Endothelial cell of umbilical vein (primary cell): ENCODE measurements around the gene WWC1. TPM values are rescaled to one million over a fixed set of nuclear protein-coding genes. Genes with fewer than 3 reads are reported as not detected.

Source experiments
- BruUV-seq: library from RNA; stranded (reverse); fragments of 400-500 nt; replicated peaks from 2 replicates; lab custom pipeline; 2021; lab: Mats Ljungman, UMichigan
- CTCF ChIA-PET: fragments of 300-600, 350-600 bp; sonication (Branson Sonifier 250); formaldehyde crosslinking; loops from one replicate; lab custom pipeline; 2021; ENCODE audit warnings: antibody characterized with exemption, inconsistent platforms; lab: Charles Lee
- POLR2A ChIA-PET: fragments of 300-600, 350-600 bp; sonication (Branson Sonifier 250); formaldehyde crosslinking; loops from one replicate; lab custom pipeline; 2021; ENCODE audit warnings: antibody characterized with exemption, inconsistent platforms; lab: Charles Lee
- DNase-seq: peaks from one replicate; pipeline ENCODE4 v3.0.0-alpha.2; 2011; ENCODE audit warnings: low read depth, low spot score
- FAIRE-seq: peaks from 2 replicates; lab custom pipeline; 2011; peaks lifted over from hg19 to GRCh38; lab: Jason Lieb, UNC
- H2AFZ ChIP-seq: 2 replicates; pipeline ENCODE4 v1.6.0; 2012; ENCODE audit warnings: low read depth, low read length, control low read depth, inconsistent platforms
- H3K27ac ChIP-seq: 2 replicates; pipeline ENCODE4 v1.5.1; 2011; ENCODE audit warnings: low read depth, mild to moderate bottlenecking, control low read depth, low read length, moderate library complexity; ENCODE audit not compliant: insufficient read depth
- H3K27me3 ChIP-seq, 2 experiments: 2 replicates each; pipeline versions ENCODE4 v1.6.0 to v1.6.1; 2011; ENCODE audit warnings: low read length in 2 of 2, mixed read lengths in 1 of 2; ENCODE audit not compliant: control insufficient read depth in 2 of 2, insufficient read depth in 2 of 2
- H3K36me3 ChIP-seq, 2 experiments: 2 replicates in 1 of 2; 3 replicates in 1 of 2; pipeline ENCODE4 v1.5.1; 2011; ENCODE audit warnings: low read length in 2 of 2, mild to moderate bottlenecking in 1 of 2, moderate library complexity in 1 of 2; ENCODE audit not compliant: control insufficient read depth in 2 of 2, insufficient read depth in 2 of 2; ENCODE audit errors: extremely low read depth in 1 of 2
- H3K4me1 ChIP-seq: 3 replicates; pipeline ENCODE4 v1.5.1; 2011; ENCODE audit warnings: mild to moderate bottlenecking, low read length; ENCODE audit not compliant: control insufficient read depth, insufficient read depth; ENCODE audit errors: extremely low read depth
- H3K4me2 ChIP-seq: 2 replicates; pipeline ENCODE4 v1.6.1; 2011; ENCODE audit warnings: low read length, control low read depth, mixed read lengths; ENCODE audit not compliant: insufficient read depth
- H3K4me3 ChIP-seq, 3 experiments: fragments of 200-600 bp in 1 of 3; sonication (generic), shearing (Covaris generic) in 1 of 3; replicated peaks in 1 of 3; 2 replicates each; pipeline ENCODE4 v1.5.1; 2011 to 2016; ENCODE audit warnings: control low read depth in 3 of 3, low read length in 3 of 3, mild to moderate bottlenecking in 2 of 3, inconsistent platforms in 1 of 3, low read depth in 1 of 3, moderate library complexity in 1 of 3; ENCODE audit not compliant: insufficient read depth in 1 of 3
- H3K79me2 ChIP-seq: 2 replicates; pipeline ENCODE4 v1.6.0; 2012; ENCODE audit warnings: low read length, inconsistent platforms; ENCODE audit not compliant: control insufficient read depth, insufficient read depth
- H3K9ac ChIP-seq: replicated peaks from 2 replicates; pipeline ENCODE3; 2011; ENCODE audit warnings: low read length, control low read depth; ENCODE audit not compliant: insufficient read depth; ENCODE audit errors: extremely low read depth
- H3K9me1 ChIP-seq: replicated peaks from 3 replicates; pipeline ENCODE4 v1.6.0; 2011; ENCODE audit warnings: mild to moderate bottlenecking, low read length; ENCODE audit not compliant: control insufficient read depth, insufficient read depth; ENCODE audit errors: extremely low read depth
- H3K9me3 ChIP-seq: replicated peaks from 2 replicates; pipeline ENCODE4 v1.5.1; 2012; ENCODE audit warnings: low read length, inconsistent platforms; ENCODE audit not compliant: control insufficient read depth, insufficient read depth
- H4K20me1 ChIP-seq: replicated peaks from 2 replicates; pipeline ENCODE3; 2011; ENCODE audit warnings: mild to moderate bottlenecking, low read length; ENCODE audit not compliant: control insufficient read depth, insufficient read depth; ENCODE audit errors: extremely low read depth
- CTCF ChIP-seq, 2 donors: IDR thresholded peaks; 1 replicate in 1 of 2; 2 replicates in 1 of 2; pipeline ENCODE4 v1.5.1; 2011; ENCODE audit warnings: low read length in 2 of 2, mild to moderate bottlenecking in 2 of 2, moderate library complexity in 2 of 2, control low read depth in 1 of 2, inconsistent platforms in 1 of 2, low read depth in 1 of 2; ENCODE audit not compliant: insufficient read depth in 1 of 2; ENCODE audit errors: extremely low read depth in 1 of 2
- EZH2 ChIP-seq: IDR thresholded peaks from 2 replicates; pipeline ENCODE4 v1.6.1; 2012; ENCODE audit warnings: borderline replicate concordance, low read depth, mild to moderate bottlenecking, moderate library complexity, low read length, inconsistent platforms; ENCODE audit not compliant: severe bottlenecking
- FOS ChIP-seq: IDR thresholded peaks from 2 replicates; pipeline ENCODE4 v1.6.1; 2011; ENCODE audit warnings: mild to moderate bottlenecking, low read length, moderate library complexity, borderline replicate concordance; ENCODE audit not compliant: insufficient read depth
- GATA2 ChIP-seq: IDR thresholded peaks from 2 replicates; pipeline ENCODE4 v1.7.0; 2011; ENCODE audit warnings: low read depth, mild to moderate bottlenecking, moderate library complexity, mixed read lengths, low read length; ENCODE audit not compliant: insufficient read length, insufficient read depth
- JUN ChIP-seq: IDR thresholded peaks from 2 replicates; pipeline ENCODE4 v1.6.1; 2011; ENCODE audit warnings: borderline replicate concordance, low read depth; ENCODE audit not compliant: insufficient read length, insufficient read depth
- MAX ChIP-seq: IDR thresholded peaks from 2 replicates; pipeline ENCODE4 v1.6.1; 2011; ENCODE audit not compliant: insufficient read depth, insufficient read length
- POLR2AphosphoS5 ChIP-seq: IDR thresholded peaks from 2 replicates; pipeline ENCODE4 v1.6.1; 2012; ENCODE audit warnings: low read depth, mild to moderate bottlenecking, control low read depth, low read length, moderate library complexity; ENCODE audit not compliant: insufficient read depth
- dilution Hi-C: fragments of 300-500 bp; cut with MboI; formaldehyde crosslinking; loops from one replicate; pipeline ENCODE4 v1.15.0; 2019; ENCODE audit warnings: low sequenced_read_pairs; ENCODE audit not compliant: extremely low pct_ligation_motif_present
- intact Hi-C: fragments of 100-400 bp; cut with micrococcal nuclease; formaldehyde crosslinking; loops from one replicate; pipeline ENCODE4 v1.10.0; 2022
- polyA plus RNA-seq, 4 experiments: library from polyadenylated mRNA; depleted of rRNA in 3 of 4; stranded (reverse) in 3 of 4; unstranded in 1 of 4; fragments of >200 nt; gene quantifications; 2 replicates each; pipeline versions ENCODE4 v1.2.1 to v1.2.3, GENCODE V29; 2011 to 2012; ENCODE audit warnings: missing spikeins in 1 of 4
- total RNA-seq: library from RNA; stranded (reverse); gene quantifications from 2 replicates; pipeline ENCODE4 v1.2.3, GENCODE V29; 2021

The WWC1 gene
- total and polyA plus RNA-seq, 2 donors (not counting 3 experiments of a cell fraction or from before 2014, with no cell fraction given), result 0.03 to 0.91 TPM

- FAIRE-seq (no peak), DNase-seq (peak; percentile 10)
- ChIA-PET POLR2A (no interaction called here), CTCF (no interaction called here)
- no peaks in the 10 kb centered on the region for H3K27me3 ChIP-seq
- dilution Hi-C loops, result no loop called here
- no peak overlapping the region for H3K4me3 ChIP-seq
- H3K79me2 ChIP-seq, result no peaks in the 10 kb centered on the region
- no peak overlapping the region for H3K27ac ChIP-seq
- TF ChIP-seq MAX (no peak), POLR2AphosphoS5 (no peak), FOS (no peak), EZH2 (no peak), GATA2 (peak; percentile 62), CTCF (IDR thresholded peaks at IDR 0.05; ENCODE audit: extremely low read depth in 1 of 2, insufficient read depth in 1 of 2, low read depth in 1 of 2, low read length in 2 of 2) (no peak), JUN (no peak)
- H4K20me1 ChIP-seq, result no peaks in the 10 kb centered on the region
- H3K36me3 ChIP-seq, result no peaks in the 10 kb centered on the region
- H3K4me2 ChIP-seq, result no peak overlapping the region
- H3K9me1 ChIP-seq, result no peaks in the 10 kb centered on the region
- H3K9me3 ChIP-seq, result no peaks in the 10 kb centered on the region
- no peak overlapping the region for H2AFZ ChIP-seq
- intact Hi-C loops, result no loop called here
- H3K9ac ChIP-seq, result no peak overlapping the region
- no peaks in the 10 kb centered on the region for H3K4me1 ChIP-seq
- BruUV-seq, result no TSS peak
These were observed 152.7 kb downstream of the WWC1 start for GRCh38 chr5:168443950-168444700.
